ENCODE results near the gene AMZ1. TPM values are rescaled to one million over a fixed set of nuclear protein-coding genes. Genes with fewer than 3 reads are reported as not detected.

Gene AMZ1
- total RNA-seq = 1 to 10 TPM in 1 of 4 donors, under 1 TPM in 1, not detected in 2; 0.19 to 1.1 TPM

- DNase-seq (ENCODE audit: low spot score) = no peak
- peak; percentile 34 for ATAC-seq (ENCODE audit: low FRiP score)
- no peak for TF ChIP-seq CTCF (IDR thresholded peaks at IDR 0.05)
Measured at GRCh38 chr7:2687881-2688318, at the start of gene AMZ1. Gene AMZ1, plus strand, starts transcription at chr7:2688202. Its CDS starts 12,250 bp downstream, at chr7:2700452.

- DNase-seq (ENCODE audit: low spot score) = no peak
- no peak for ATAC-seq (ENCODE audit: low FRiP score)
- TF ChIP-seq CTCF (IDR thresholded peaks at IDR 0.05) = no peak
Measured at GRCh38 chr7:2638224-2638991, 49.6 kb upstream of the AMZ1 start.

DNA sequence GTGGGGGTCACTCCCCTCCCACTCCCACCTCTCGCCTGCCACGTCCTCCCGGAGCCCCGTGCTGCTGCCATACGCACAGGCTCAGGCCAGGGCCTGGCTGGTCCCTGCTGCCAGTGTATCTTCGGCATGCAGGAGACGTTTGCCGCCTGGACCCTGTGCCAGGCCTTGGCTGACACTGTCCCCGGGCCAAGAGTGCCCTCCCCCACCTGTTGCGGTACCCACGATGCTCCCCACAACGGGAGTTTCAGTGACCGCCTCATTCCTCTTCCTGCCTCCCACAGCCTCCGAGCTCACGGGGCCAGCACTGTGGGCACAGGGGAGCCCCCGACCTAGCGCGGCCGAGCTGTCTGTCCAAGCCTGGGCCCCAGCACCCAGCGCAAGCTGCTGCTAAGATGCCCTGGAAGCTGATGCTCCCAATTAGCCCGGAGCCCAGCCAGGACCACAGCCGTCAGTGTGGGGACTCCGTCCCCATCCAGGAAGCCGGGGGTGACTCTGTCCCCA, 48.8 kb upstream of the AMZ1 start:
- ATAC-seq (ENCODE audit: low FRiP score) = no peak
- DNase-seq (ENCODE audit: low spot score) = no peak
- TF ChIP-seq CTCF (IDR thresholded peaks at IDR 0.05) = no peak

DNA sequence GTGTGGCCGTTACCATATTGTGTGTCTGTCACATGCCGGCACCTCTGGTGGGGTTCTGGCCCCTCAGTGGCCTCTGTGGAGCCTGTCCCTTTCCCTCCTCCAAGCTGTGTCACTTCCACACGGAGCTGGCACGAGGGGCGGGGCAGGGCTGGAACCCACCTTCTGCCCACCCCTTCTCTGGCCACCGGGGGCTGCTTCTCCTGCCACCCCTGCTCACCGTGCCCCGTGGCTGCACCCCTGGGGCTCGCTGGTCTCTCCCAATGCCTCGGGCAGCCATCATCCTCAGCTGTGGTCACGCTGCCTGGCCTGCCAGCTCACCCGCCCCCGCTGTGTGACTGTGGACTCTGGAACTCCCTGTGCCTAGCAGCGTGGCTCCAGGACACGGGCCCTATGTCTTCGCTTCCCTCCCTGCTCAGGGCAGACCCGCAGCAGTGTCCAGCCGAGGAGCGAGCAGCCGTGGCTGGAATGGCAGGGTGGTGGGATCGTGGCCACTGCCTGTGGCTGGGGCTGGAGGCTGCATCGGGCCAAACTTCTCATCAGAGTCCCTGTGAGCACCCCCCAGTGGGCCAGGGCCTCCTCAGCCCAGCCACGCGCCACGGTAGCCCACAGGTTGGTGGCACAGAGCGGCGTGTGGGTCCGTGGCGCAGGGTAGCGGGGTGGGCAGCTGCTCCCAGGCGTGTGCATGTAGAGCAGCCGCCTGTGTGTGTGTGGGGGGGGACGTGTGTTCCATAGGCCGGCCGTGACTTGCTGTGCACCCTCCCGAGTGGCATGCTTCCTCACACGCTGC, 48.1 kb upstream of the AMZ1 start:
- ATAC-seq (ENCODE audit: low FRiP score) (no peak), DNase-seq (ENCODE audit: low spot score) (no peak)
- TF ChIP-seq CTCF (IDR thresholded peaks at IDR 0.05) = no peak

GRCh38 chr7:2640482-2640830, 47.5 kb upstream of the AMZ1 start:
- no peak for TF ChIP-seq CTCF (IDR thresholded peaks at IDR 0.05)
- no peak for DNase-seq (ENCODE audit: low spot score)
- no peak for ATAC-seq (ENCODE audit: low FRiP score)

- DNase-seq (ENCODE audit: low spot score) (no peak), ATAC-seq (ENCODE audit: low FRiP score) (no peak)
- TF ChIP-seq CTCF (IDR thresholded peaks at IDR 0.05) = no peak
Measured at GRCh38 chr7:2640846-2641316, 47.1 kb upstream of the AMZ1 start.

Measured in omental fat pad (tissue), 4 donors.